ENCODE measurements around the gene FERMT3. TPM values are rescaled to one million over a fixed set of nuclear protein-coding genes. Genes with fewer than 3 reads are reported as not detected.
A peak's percentile ranks its signal among the peaks of the same experiment; 100 is the strongest.

The FERMT3 gene
- total and polyA plus RNA-seq, 2 of the 13 experiments (the other 11 are each of a cell fraction or from before 2014, with no cell fraction given), result 0.29 TPM; not detected in 1

- TF ChIP-seq ARID4A (CRISPR knock-in tag; IDR thresholded peaks at IDR 0.05; ENCODE audit: borderline replicate concordance), result peak; percentile 56; the same call in 1 of the 2 replicates
- TF ChIP-seq ZNF768 (CRISPR knock-in tag; IDR thresholded peaks at IDR 0.05), result 0 out of 2 replicates have a peak, but pooled peaks have one; percentile 11
- TF ChIP-seq SPEN (CRISPR knock-in tag; IDR thresholded peaks at IDR 0.05; ENCODE audit: low read depth), result no peak
- TF ChIP-seq SP4 (CRISPR knock-in tag; IDR thresholded peaks at IDR 0.05), result peak; percentile 85
- no peak for TF ChIP-seq GPBP1L1 (CRISPR knock-in tag; IDR thresholded peaks at IDR 0.05)
- no peak for TF ChIP-seq NFKBIZ (CRISPR knock-in tag; IDR thresholded peaks at IDR 0.05)
- 0 out of 2 replicates have a peak, but pooled peaks have one; percentile 12 for TF ChIP-seq BCL3 (CRISPR knock-in tag; IDR thresholded peaks at IDR 0.05)
- TF ChIP-seq, protein P1, sequence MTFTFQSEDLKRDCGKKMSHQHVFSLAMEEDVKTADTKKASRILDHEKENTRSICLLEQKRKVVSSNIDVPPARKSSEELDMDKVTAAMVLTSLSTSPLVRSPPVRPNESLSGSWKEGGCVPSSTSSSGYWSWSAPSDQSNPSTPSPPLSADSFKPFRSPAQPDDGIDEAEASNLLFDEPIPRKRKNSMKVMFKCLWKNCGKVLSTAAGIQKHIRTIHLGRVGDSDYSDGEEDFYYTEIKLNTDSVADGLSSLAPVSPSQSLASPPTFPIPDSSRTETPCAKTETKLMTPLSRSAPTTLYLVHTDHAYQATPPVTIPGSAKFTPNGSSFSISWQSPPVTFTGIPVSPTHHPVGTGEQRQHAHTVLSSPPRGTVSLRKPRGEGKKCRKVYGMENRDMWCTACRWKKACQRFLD (CRISPR knock-in tag; IDR thresholded peaks at IDR 0.05; ENCODE audit: borderline replicate concordance), result no peak
- no peak for TF ChIP-seq BATF2 (CRISPR knock-in tag; IDR thresholded peaks at IDR 0.05)
- no peak for TF ChIP-seq ZNF615 (CRISPR knock-in tag; IDR thresholded peaks at IDR 0.05; ENCODE audit: borderline replicate concordance)
Observed at GRCh38 chr11:64251016-64251752, 44.7 kb downstream of the FERMT3 start, which contains the start of gene PLCB3 (continued).
